Vagina (tissue), 2 donors: ENCODE measurements around the gene CTNNBL1. TPM values are rescaled to one million over a fixed set of nuclear protein-coding genes. Genes with fewer than 3 reads are reported as not detected.

Source experiments
- DNase-seq, 2 donors: peaks; one replicate each; pipeline ENCODE4 v3.0.0-alpha.2; 2017; ENCODE audit errors: extremely low spot score in 2 of 2
- H3K27ac ChIP-seq: fragments of 200-600 bp; sonication (generic); one replicate; pipeline ENCODE4 v1.5.1; 2019
- H3K27me3 ChIP-seq: fragments of 200-600 bp; sonication (generic); one replicate; pipeline ENCODE4 v1.5.1; 2019
- H3K36me3 ChIP-seq, 2 donors: fragments of 200-600 bp; sonication (generic); one replicate each; pipeline ENCODE4 v1.5.1; 2017 to 2019
- H3K4me1 ChIP-seq: fragments of 200-600 bp; sonication (generic); one replicate; pipeline ENCODE4 v1.5.1; 2019
- H3K4me3 ChIP-seq, 2 donors: fragments of 200-600 bp; sonication (generic); 1 replicate in 1 of 2; 2 replicates in 1 of 2; pipeline ENCODE4 v1.5.1; 2016 to 2019
- H3K9me3 ChIP-seq: fragments of 200-600 bp; sonication (generic); one replicate; pipeline ENCODE4 v1.5.1; 2019
- POLR2A ChIP-seq, 2 donors: fragments of 450-650 bp; IDR thresholded peaks; one replicate each; pipeline ENCODE4 v1.6.1; 2017; ENCODE audit warnings: antibody characterized with exemption in 2 of 2, mild to moderate bottlenecking in 2 of 2, moderate library complexity in 2 of 2
- POLR2AphosphoS5 ChIP-seq, 2 donors: sonication (generic); formaldehyde crosslinking; IDR thresholded peaks; one replicate each; pipeline ENCODE4 v1.9.0; 2017; ENCODE audit warnings: antibody characterized with exemption in 2 of 2, mild to moderate bottlenecking in 2 of 2, low read depth in 1 of 2; ENCODE audit not compliant: insufficient read depth in 1 of 2
- intact Hi-C: fragments of 100-400 bp; cut with DNase I; formaldehyde crosslinking; loops from one replicate; pipeline ENCODE4 v1.15.1; 2023
- total RNA-seq: library from RNA; depleted of rRNA; stranded (reverse); fragments of >200 nt; gene quantifications from one replicate; pipeline ENCODE4 v1.2.3, GENCODE V29; 2016
- TF ChIP-seq, protein P1 (sequence below), 3 experiments: fragments of 450-650 bp in 2 of 3; fragments of 200-600 bp in 1 of 3; sonication (generic) in 1 of 3; IDR thresholded peaks; one replicate each; pipeline ENCODE4 v1.5.1; 2017 to 2019; ENCODE audit warnings: antibody characterized with exemption in 3 of 3, mild to moderate bottlenecking in 2 of 3, moderate library complexity in 2 of 3

CTNNBL1 gene
- total RNA-seq, 1 donor from 2014 or later, result 40.3 TPM

DNA sequence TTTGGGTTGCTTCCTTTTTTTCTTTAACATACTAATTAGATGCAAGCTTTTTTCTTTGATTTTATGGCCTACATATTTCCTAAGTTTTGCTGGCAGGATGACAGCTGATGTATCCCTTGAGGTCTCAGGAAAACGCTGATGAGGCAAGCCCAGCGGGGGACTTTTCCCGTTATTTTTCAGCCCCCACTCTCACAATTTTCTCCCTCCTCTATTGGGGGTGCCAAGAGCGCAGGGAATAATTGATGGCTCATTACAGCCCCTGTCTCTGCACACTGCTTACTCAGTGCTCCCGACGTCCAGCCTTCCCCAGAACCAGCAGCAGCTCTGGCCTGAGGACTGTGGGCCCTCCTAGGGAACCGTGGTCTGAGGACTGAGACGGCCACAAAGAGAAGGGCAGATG is 170.5 kb downstream of the CTNNBL1 start:
- Histone ChIP-seq H3K4me1 (no peaks in the 10 kb centered on the region), H3K4me3 (no peak overlapping the region), H3K9me3 (no peaks in the 10 kb centered on the region), H3K27ac (no peak overlapping the region), H3K36me3 (peaks cover 0 to 14% of the 10 kb centered on the region in 2 donors), H3K27me3 (no peaks in the 10 kb centered on the region)
- TF ChIP-seq, protein P1, sequence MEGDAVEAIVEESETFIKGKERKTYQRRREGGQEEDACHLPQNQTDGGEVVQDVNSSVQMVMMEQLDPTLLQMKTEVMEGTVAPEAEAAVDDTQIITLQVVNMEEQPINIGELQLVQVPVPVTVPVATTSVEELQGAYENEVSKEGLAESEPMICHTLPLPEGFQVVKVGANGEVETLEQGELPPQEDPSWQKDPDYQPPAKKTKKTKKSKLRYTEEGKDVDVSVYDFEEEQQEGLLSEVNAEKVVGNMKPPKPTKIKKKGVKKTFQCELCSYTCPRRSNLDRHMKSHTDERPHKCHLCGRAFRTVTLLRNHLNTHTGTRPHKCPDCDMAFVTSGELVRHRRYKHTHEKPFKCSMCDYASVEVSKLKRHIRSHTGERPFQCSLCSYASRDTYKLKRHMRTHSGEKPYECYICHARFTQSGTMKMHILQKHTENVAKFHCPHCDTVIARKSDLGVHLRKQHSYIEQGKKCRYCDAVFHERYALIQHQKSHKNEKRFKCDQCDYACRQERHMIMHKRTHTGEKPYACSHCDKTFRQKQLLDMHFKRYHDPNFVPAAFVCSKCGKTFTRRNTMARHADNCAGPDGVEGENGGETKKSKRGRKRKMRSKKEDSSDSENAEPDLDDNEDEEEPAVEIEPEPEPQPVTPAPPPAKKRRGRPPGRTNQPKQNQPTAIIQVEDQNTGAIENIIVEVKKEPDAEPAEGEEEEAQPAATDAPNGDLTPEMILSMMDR (IDR thresholded peaks at IDR 0.05), result no peak
- TF ChIP-seq POLR2AphosphoS5 (IDR thresholded peaks at IDR 0.05; ENCODE audit: insufficient read depth in 1 of 2, low read depth in 1 of 2), result no peak
- no peak for TF ChIP-seq POLR2A (IDR thresholded peaks at IDR 0.05)
- intact Hi-C loops, result no loop called here
- DNase-seq, result no peak

DNA sequence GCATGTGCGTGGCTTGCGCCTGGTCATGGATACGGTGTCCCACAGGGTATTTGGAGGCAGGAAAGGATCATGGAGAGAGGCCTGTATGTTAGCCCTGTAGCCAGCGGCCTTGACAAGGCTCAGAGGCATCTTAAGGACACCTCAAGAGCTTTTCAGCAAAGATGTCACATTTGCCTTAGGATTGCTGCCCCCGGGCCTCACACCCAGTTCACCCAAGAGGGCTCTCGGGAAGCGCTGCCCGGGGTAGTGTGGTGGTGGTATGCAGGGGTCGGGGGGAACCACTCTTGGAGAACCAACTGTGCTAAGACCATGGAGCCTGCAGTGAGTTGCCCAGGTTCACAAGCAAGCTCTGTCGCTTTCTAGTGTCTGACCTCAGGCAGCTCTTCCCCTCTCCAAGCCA is 172.2 kb downstream of the CTNNBL1 start:
- no peak overlapping the region for H3K4me3 ChIP-seq
- intact Hi-C loops, result no loop called here
- no peak overlapping the region for H3K27ac ChIP-seq
- DNase-seq, result no peak
- peaks cover 0 to 9% of the 10 kb centered on the region in 2 donors for H3K36me3 ChIP-seq
- no peak for TF ChIP-seq POLR2AphosphoS5 (IDR thresholded peaks at IDR 0.05; ENCODE audit: insufficient read depth in 1 of 2, low read depth in 1 of 2)
- TF ChIP-seq, protein P1 (IDR thresholded peaks at IDR 0.05), result no peak
- H3K4me1 ChIP-seq, result no peaks in the 10 kb centered on the region
- H3K27me3 ChIP-seq, result no peaks in the 10 kb centered on the region
- H3K9me3 ChIP-seq, result no peaks in the 10 kb centered on the region

DNA sequence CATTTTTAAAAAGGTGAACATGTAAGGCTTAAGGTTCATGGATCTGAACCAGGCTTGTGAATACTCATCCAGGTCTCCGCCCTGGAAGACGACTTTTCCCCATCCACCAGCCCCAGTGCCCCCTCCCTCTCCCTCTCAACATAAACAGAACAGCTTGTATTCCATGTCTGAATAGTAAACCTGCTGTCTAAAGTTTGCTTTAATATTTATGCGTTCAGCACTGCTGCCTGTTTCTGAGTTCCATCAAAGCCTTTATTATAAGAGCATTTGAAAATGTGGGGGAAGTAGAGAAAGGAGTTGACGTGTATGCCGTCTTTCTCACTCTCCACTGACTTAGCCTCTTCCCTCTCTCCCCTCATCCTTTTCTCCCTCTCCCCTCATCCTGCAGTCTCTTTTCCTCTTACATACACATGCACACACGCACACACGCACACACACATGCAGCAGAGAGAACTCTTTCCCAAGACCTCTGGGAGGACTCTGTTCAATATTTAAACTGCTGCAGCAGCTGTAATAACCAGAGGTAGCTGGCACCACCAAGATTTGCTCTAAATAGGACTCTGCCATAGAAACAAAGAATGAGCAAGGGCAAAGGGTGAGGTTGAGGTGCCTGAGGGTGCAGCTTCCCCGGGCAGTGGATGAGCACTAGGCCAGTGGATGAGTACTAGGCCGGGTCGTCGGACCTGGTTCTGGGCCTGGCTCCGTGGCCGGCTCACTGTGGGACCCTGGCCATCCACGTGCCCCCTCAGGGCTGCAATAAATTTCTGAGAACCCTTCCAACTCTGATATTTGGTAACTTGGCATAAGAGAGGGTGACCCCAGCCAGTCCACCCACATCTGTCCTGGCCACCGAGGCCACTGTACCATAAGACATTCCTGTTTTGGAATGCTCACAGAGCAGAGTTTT is 173.7 kb downstream of the CTNNBL1 start:
- no peaks in the 10 kb centered on the region for H3K27me3 ChIP-seq
- DNase-seq, result no peak
- intact Hi-C loops, result no loop called here
- TF ChIP-seq POLR2A (IDR thresholded peaks at IDR 0.05) (no peak), POLR2AphosphoS5 (IDR thresholded peaks at IDR 0.05; ENCODE audit: insufficient read depth in 1 of 2, low read depth in 1 of 2) (no peak)
- TF ChIP-seq, protein P1 (IDR thresholded peaks at IDR 0.05), result no peak
- no peak overlapping the region for H3K27ac ChIP-seq
- no peaks in the 10 kb centered on the region for H3K4me1 ChIP-seq
- H3K4me3 ChIP-seq, result no peak overlapping the region
- peaks cover 0 to 5% of the 10 kb centered on the region in 2 donors for H3K36me3 ChIP-seq
- H3K9me3 ChIP-seq, result no peaks in the 10 kb centered on the region

DNA sequence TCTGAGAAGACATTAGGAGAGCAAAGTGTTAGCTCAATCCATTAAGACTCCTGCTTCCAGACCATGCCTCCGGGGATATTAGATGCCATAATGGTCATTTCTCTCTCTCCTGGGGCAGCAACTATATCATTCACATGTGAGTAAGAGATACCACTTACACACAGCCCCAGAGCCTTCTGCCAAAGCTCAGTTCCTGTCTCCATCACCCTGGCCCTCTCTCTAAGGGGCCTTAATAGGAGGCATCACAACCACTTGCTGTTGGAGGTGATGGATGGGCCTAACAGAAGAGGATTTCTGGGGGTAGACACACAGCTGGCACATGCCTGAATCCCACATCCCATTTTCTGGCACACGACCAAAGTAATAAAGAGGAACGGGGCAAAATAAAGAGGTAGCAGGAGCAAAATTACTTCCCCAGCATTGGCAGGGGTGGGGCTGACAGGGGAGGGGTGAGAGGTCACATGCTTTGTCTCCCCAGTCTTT is 175.1 kb downstream of the CTNNBL1 start:
- no peaks in the 10 kb centered on the region for H3K27me3 ChIP-seq
- DNase-seq, result no peak
- H3K36me3 ChIP-seq, result peaks cover 0 to 9% of the 10 kb centered on the region in 2 donors
- H3K9me3 ChIP-seq, result no peaks in the 10 kb centered on the region
- H3K4me3 ChIP-seq, result no peak overlapping the region
- intact Hi-C loops, result no loop called here
- H3K4me1 ChIP-seq, result no peaks in the 10 kb centered on the region
- H3K27ac ChIP-seq, result no peak overlapping the region
- no peak for TF ChIP-seq POLR2AphosphoS5 (IDR thresholded peaks at IDR 0.05; ENCODE audit: insufficient read depth in 1 of 2, low read depth in 1 of 2)
- TF ChIP-seq POLR2A (IDR thresholded peaks at IDR 0.05), result no peak
- TF ChIP-seq, protein P1 (IDR thresholded peaks at IDR 0.05), result no peak

DNA sequence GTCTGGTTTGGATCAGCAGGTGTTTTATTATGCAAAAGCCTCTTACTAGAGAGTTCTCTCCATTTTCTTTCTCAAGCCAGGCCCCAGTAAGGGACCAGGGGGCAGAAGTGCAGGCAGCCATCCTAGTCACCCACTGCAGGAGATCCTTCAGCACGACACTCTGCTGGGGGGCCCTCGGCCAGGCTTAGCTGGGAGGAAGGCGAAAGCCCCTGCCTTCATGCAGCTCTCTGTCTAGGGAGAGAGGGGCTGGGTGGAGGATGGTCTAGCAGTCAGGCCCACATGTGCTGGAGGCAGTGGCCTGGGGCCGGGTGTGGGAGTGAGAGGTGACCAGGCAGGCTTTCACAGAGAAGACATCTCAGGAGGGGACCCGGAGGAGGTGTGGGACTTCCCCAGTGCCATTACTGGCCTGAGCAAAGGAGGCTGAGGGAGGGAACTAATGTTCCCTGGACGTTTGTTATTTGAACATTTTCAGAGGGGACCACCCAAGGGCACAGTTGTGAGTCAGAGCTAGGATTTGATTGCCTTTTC is 175.6 kb downstream of the CTNNBL1 start:
- no peaks in the 10 kb centered on the region for H3K27me3 ChIP-seq
- intact Hi-C loops, result no loop called here
- DNase-seq, result no peak
- no peak overlapping the region for H3K27ac ChIP-seq
- TF ChIP-seq, protein P1 (IDR thresholded peaks at IDR 0.05), result no peak
- no peak for TF ChIP-seq POLR2AphosphoS5 (IDR thresholded peaks at IDR 0.05; ENCODE audit: insufficient read depth in 1 of 2, low read depth in 1 of 2)
- H3K9me3 ChIP-seq, result no peaks in the 10 kb centered on the region
- H3K4me1 ChIP-seq, result no peaks in the 10 kb centered on the region
- H3K36me3 ChIP-seq, result peaks cover 0 to 14% of the 10 kb centered on the region in 2 donors
- no peak overlapping the region for H3K4me3 ChIP-seq
